H7 (cell line): Measurements from ENCODE around the gene CETN2. TPM values are rescaled to one million over a fixed set of nuclear protein-coding genes. Genes with fewer than 3 reads are reported as not detected.
A peak's percentile ranks its signal among the peaks of the same experiment; 100 is the strongest.
"Not testable (repeated sequence)": the region's sequence is repeated elsewhere in the genome, so short reads cannot be mapped to it uniquely, and the experiment has no call there.

Experiments
- DNase-seq: peaks from one replicate; pipeline ENCODE4 v3.0.0; 2012
- H3K27me3 ChIP-seq: 2 replicates; pipeline ENCODE4 v1.6.0; 2011; ENCODE audit warnings: mild to moderate bottlenecking, low read length; ENCODE audit not compliant: control insufficient read depth, insufficient read depth
- H3K36me3 ChIP-seq: replicated peaks from 2 replicates; pipeline ENCODE4 v1.5.1; 2011; ENCODE audit warnings: low read length; ENCODE audit not compliant: control insufficient read depth, insufficient read depth
- H3K4me3 ChIP-seq: 2 replicates; pipeline ENCODE4 v1.5.1; 2011; ENCODE audit warnings: low read depth, mild to moderate bottlenecking, control low read depth, low read length, moderate library complexity; ENCODE audit not compliant: insufficient read depth
- total RNA-seq: library from RNA; depleted of rRNA; stranded (reverse); fragments of >200 nt; shearing (Covaris generic); gene quantifications from 2 replicates; pipeline ENCODE4 v1.2.3, GENCODE V29; 2014

The CETN2 gene
- total RNA-seq, 1 experiment from 2014 or later, result 26.2 TPM

DNA sequence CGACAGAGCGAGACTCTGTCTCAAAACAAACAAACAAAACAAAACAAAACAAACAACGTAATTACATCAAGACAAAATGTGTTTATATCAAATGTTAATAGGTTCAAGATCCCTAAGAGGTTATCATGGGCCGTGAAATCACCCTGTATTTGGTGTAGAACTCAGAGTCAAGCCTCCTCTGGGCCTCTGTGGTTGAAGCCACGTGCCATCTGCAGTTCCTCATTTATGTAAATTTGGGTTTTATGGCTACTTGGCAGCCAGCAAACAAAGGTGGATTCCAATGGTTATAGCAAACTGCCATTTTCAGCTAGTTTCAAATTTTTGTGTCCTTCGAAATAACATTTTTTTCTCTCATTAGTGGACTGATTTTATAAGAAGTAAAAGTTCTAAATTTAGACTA is 16.7 kb upstream of the CETN2 start:
- DNase-seq, result no peak
- Histone ChIP-seq H3K36me3 (peaks cover 4% of the 10 kb centered on the region; the same call in 1 of the 2 replicates), H3K4me3 (no peak overlapping the region), H3K27me3 (no peaks in the 10 kb centered on the region)

DNA sequence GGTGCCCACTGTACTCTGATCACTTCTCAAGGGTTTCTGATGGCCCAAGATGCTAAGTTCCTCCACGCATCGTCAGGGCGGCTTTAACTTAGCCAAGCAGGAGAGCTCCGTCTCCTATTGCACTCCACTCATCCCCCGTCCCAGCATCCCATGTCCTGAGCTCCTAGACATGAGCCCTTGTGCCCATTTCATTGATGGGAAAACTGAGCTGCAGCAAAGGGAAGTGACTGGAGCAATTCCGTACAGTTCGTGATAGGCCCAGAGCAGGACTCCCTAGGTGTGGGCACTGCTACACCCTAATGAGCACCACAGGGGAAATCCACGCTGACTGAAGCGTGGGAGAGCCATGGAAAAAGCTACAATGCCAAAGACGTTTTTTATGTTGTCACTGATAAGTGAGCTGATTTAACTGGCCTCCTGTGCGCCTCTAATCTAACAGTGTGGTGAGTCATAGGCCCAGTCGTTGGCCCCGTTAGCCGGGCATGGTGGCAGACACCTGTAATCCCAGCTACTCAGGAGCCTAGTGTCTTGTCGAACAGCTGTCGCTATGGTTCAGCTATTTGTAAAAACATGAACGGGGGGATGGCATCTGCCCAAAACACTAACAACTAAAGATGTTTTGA is 15.2 kb upstream of the CETN2 start:
- H3K4me3 ChIP-seq, result no peak overlapping the region
- H3K27me3 ChIP-seq, result no peaks in the 10 kb centered on the region
- no peak for DNase-seq
- H3K36me3 ChIP-seq, result peaks cover 4% of the 10 kb centered on the region; the same call in 1 of the 2 replicates

DNA sequence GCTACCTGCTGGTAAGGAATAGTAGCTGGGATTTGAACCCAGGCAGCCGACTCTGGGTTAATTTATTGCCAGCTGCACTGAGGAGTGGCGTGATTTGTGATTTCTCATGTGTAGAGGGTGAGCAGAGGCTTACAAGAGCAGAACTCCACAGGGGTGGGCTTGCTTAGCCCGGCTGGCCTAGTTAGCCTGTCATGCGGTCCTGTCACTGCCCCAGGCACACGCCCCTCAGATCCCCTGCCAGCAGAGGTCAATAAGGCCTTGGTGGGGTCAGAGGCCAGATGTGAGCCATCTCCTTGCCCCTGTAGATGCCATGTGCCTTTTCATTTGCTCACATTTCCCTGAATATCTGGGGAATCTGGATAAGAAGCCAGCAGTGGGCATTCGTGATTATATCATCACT is 13.7 kb upstream of the CETN2 start:
- no peaks in the 10 kb centered on the region for H3K27me3 ChIP-seq
- H3K36me3 ChIP-seq, result no peaks in the 10 kb centered on the region; the same call in 1 of the 2 replicates
- DNase-seq, result no peak
- H3K4me3 ChIP-seq, result no peak overlapping the region

DNA sequence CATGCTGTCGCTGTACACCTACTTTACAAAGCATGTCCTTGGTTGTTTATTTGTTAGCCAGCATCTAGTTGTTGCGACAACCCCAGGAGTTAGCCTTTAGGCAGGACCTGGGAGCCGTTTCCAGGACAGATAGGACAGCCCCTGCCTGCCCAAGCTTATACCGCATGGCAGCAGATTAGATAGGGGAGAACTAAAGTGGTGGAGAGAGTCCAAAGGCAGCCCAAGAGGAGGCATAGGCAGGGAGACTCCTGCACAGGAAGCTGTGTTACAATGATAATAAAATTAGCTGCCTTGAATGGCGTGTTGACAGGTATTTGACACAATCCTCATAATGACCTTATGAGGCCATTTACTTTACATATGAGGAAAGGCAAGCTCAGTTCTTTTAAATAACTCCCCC is 13.3 kb upstream of the CETN2 start:
- H3K27me3 ChIP-seq, result no peaks in the 10 kb centered on the region
- H3K4me3 ChIP-seq, result no peak overlapping the region
- no peak for DNase-seq
- H3K36me3 ChIP-seq, result no peaks in the 10 kb centered on the region; the same call in 1 of the 2 replicates

DNA sequence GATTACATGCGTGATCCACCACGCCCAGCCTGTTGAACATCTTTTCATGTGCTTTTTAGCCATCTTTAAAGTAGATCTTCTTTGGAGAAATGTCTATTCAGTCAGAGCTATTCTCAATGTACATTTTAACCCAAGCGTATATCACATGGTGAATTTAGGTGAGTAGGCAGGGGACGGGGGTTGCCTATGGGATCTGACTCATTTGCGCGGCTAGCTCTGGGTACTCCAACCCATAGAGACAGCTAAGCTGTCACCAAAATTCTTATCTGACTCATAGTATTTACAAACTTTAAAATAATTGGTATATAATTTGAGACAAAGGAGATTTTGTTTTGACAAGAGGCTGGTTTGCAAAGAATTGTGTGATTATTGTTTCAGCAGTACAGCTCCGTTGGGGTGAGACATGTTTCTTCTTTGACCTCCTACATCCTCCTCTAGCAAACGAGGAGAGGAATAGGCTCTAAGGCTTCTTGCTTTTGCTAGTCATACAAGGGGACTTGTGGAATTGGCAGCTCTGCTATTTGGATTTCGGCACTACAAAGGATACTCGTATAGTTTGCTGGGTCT is 12.3 kb upstream of the CETN2 start:
- no peaks in the 10 kb centered on the region; the same call in 1 of the 2 replicates for H3K36me3 ChIP-seq
- H3K27me3 ChIP-seq, result no peaks in the 10 kb centered on the region
- DNase-seq, result no peak
- H3K4me3 ChIP-seq, result no peak overlapping the region

DNA sequence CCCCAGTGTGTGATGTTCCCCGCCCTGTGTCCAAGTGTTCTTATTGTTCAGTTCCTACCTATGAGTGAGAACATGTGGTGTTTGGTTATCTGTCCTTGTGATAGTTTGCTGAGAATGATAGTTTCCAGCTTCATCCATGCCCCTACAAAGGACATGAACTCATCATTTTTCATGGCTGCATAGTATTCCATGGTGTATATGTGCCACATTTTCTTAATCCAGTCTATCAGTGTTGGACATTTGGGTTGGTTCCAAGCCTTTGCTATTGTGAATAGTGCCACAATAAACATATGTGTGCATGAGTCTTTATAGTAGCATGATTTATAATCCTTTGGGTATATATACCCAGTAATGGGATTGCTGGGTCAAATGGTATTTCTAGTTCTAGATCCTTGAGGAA is 4.9 kb upstream of the CETN2 start:
- H3K4me3 ChIP-seq, DNase-seq, H3K27me3 ChIP-seq, H3K36me3 ChIP-seq: not testable (repeated sequence)

DNA sequence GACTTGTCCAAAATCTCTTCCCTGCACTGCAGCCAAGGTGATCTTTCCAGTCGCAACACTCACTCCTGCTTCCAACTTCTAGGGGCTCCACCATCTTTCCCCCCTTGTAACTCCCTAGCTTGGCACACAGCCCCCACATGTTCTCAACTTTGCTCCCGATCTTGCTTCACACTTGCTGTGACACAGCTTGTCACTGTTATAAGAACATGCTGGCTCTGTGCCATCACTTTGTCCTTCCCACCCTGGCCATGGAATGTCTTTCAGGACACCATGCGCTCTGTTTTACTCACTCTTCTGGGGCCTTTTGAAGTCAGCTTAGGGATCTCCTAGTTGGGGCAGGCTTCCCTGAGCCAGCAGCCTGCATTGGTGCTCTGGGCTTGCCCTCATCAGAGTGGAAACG is 2.8 kb upstream of the CETN2 start:
- DNase-seq, result no peak
- Histone ChIP-seq H3K36me3 (no peaks in the 10 kb centered on the region), H3K27me3 (no peaks in the 10 kb centered on the region), H3K4me3 (no peak overlapping the region)

DNA sequence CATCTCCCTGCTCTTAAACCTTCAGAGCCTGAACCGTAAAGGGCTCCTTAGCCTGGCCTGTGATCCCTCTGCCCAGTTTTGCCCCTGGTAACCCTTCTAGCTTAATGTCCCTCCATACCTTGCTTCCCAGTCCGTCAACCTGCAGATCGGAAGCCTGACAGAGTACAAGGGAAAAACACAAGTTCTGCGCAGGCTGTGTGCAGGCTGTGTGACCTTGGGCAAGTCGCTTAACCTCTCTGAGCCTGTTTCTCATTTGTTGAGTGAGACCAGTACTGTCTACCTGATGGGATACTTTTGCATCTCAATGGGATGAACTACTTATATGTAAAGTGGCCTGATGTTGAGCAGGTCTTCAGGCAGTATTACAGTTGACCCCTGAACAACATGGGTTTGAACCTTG is 2.0 kb upstream of the CETN2 start:
- DNase-seq, result no peak
- Histone ChIP-seq H3K36me3 (no peaks in the 10 kb centered on the region), H3K27me3 (no peaks in the 10 kb centered on the region), H3K4me3 (no peak overlapping the region)

DNA sequence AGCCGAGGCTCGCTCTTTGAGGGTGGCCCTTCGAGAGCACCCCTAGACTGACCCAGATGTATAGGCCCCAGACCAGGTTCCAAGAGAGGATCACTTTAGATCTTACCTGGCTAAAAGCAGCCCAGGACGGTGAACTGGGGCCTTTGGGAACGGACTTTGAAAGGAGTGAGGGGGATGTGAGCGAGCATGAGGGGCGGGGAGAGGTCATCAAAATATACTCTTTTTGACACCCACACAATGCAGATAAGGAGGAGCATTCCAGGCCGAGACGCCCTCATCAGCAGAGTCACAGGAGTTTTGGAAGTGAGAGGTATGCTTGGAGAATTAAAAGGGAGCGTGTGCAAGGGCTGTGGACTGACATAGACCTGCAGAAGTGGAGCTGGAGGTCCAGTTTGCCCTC is 834 bp upstream of the CETN2 start:
- peak overlapping the region; percentile 77 for H3K4me3 ChIP-seq
- no peaks in the 10 kb centered on the region for H3K27me3 ChIP-seq
- DNase-seq, result peak; percentile 20
- H3K36me3 ChIP-seq, result no peaks in the 10 kb centered on the region

DNA sequence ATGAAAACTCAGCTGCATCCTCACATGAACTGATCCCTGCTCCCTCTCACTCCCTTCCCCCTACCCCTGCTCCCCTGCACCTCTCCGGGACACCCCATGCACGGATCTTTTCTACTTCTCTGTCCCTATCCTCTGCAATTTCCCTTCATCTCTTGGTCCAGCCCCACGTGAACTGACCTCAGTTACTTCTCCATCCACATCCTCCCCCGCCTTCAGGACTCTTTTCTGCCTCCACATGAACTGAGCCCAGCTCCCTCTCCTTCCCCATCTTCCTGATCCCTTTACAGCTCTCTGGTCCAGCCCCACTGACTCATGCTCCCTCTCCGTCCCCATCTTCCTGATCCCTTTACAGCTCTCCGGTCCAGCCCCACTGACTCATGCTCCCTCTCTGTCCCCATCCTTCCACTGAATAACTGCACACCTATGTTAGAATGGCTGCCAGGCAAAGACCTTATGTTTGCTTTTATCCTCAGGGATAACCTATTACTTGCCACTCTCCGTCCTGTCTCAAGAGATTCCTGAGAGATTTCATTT is 5.6 kb downstream of the CETN2 start:
- DNase-seq, result no peak
- no peaks in the 10 kb centered on the region; the same call in 1 of the 2 replicates for H3K27me3 ChIP-seq
- H3K36me3 ChIP-seq, result no peaks in the 10 kb centered on the region
- H3K4me3 ChIP-seq, result no peak overlapping the region

DNA sequence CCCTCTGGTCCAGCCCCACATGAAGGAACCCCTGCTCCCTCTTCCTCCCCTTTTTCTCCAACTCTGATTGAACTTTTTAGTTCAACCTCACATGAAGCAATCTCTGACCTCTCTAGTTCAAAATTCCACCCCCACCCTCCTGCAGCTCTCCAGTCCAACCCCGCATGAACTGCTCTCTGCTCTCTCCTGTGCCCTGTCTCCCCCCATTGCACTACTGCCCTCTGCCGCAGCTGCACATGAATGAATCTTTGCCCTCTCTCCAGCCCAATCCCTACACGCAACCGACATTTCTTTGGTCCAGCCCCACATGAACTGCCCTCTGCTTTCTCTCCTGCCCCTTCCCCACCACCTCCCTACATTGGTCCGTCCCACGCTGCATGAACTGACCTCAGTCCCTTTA is 6.9 kb downstream of the CETN2 start:
- Histone ChIP-seq H3K4me3 (no peak overlapping the region), H3K27me3 (no peaks in the 10 kb centered on the region; the same call in 1 of the 2 replicates), H3K36me3 (no peaks in the 10 kb centered on the region)
- no peak for DNase-seq

DNA sequence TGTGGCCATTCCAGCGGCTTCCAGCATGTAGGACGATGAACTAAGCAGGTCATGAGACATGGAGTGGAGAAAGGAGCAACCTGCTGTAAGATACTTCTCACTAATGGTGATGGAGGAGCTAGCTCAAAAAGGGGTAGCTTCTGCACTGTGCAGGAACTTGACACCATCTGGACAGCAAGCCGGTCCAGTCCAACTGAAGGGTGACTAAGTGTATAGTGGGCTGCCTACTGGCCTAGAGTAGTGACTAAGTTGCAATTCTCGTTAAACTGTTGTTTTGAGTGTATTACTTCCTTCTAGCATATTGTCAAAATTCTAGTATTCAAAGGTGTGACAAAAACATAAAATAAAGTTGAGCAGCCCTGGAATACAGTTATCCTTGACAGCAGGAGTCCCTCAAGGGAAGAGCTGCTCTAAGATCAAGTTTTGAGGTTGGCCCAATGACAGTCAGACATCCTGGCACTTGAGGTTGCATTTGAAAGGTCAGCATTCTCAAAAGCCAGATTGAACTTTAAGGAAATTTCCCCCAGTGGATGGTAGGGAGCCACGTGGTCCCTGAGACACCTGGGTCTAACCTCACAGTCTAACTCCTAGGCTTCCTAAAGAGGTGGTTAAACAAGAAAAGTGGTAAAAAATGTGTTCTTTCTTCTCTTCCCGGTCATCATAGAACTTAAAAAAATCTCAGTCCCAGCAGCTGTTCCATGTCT is 8.0 kb downstream of the CETN2 start:
- H3K4me3 ChIP-seq, result no peak overlapping the region
- DNase-seq, result no peak
- H3K27me3 ChIP-seq, result no peaks in the 10 kb centered on the region; the same call in 1 of the 2 replicates
- H3K36me3 ChIP-seq, result no peaks in the 10 kb centered on the region

DNA sequence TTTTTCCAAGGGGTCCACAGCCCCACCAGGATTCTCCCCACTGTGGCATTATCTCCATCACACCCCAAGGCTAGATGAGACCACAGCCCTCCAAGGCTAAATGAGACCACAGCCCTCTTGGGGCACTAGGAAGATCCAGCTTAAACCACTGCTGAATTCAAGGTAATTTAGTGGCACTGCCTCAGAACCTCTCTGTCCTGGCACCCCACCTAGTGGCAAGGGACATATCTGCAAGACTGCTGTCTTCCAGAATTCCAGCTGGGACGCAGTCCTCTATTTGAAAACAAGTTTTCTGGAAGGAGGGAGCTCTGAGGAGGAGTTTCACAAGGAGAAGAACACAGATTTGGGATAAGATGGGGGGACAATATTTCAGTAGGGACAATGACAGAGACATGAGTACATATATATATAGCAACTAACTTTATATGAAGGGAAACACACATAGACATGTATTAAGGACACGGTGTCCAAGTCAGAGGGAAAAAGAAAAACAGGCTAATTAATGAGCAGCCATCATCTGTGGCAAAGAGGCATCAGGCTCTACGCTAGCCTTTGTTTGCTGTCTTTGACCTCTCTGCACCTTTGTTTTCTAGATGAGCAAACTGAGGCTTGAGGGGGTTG is 9.3 kb downstream of the CETN2 start:
- DNase-seq, result peak; percentile 40
- H3K36me3 ChIP-seq, result no peaks in the 10 kb centered on the region
- no peaks in the 10 kb centered on the region; the same call in 1 of the 2 replicates for H3K27me3 ChIP-seq
- no peak overlapping the region for H3K4me3 ChIP-seq

DNA sequence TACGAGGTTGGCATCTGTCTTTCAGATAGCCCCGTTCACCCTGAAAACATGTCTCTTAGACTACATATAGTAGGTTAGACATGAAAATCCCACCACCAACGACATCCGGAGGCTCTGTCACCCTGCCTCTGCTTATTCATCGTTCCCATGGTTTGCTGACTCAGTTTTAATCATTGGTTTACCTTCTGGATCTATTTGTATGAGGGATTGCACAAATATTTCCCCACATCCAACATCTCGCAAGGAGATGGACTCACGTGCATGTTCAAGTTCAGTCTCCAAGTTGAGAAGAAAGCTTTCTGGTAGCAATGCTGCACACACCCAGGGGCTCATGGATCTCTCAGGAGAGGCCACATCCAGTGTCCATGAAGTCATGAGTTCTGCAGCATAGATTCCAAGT is 10.8 kb downstream of the CETN2 start:
- no peak overlapping the region for H3K4me3 ChIP-seq
- DNase-seq, result no peak
- H3K27me3 ChIP-seq, result no peaks in the 10 kb centered on the region; the same call in 1 of the 2 replicates
- H3K36me3 ChIP-seq, result no peaks in the 10 kb centered on the region
